Measurements from ENCODE around the gene FAAP20.
A peak's percentile ranks its signal among the peaks of the same experiment; 100 is the strongest.

FAAP20 gene, protein sequence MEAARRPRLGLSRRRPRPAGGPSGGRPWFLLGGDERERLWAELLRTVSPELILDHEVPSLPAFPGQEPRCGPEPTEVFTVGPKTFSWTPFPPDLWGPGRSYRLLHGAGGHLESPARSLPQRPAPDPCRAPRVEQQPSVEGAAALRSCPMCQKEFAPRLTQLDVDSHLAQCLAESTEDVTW

DNA sequence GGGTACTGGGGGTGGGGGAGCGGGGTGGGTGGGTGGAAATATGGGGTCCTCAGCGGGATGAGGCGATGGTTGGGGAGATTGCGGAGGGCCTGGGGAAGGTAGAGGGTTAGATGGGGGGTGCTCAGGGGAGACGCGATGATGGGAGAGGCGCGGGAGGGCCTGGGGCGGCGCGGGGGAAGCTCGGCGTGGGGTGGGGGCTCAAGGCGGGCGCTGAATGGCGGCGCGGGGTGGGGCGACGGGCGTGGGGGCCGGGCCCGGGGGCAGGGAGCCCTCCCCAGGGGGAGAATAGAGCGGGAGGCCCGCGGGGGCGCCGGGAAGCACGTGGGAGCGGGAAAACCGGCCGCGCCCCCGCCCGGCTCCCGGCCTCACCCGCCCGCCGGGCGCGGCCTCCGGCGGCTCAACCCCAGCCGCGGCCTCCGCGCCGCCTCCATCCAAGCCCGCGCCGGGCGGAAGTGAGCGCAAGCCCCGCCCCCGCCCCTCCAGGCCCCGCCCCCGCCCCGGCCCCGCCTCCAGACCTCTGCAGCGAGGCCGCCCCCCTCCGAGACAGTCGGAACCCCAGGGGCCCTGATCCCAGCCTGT, at the start of gene FAAP20:
FAAP20 (minus strand) TSS at position 454 of the 579 bp plus-strand sequence; CDS start at position 431, 23 bp downstream.
- Histone ChIP-seq H3K9me2 (replicated peaks; ENCODE audit: insufficient read depth, low read length) (no peaks in the 10 kb centered on the region), H3F3A (ENCODE audit: insufficient read depth, low read length) (0 out of 2 replicates have a peak, but pooled peaks cover 3% of the 10 kb centered on the region), H3K9ac (ENCODE audit: low read length) (peak within 1 kb of the TSS; percentile 51; the same call in 1 of the 2 replicates), H3K4me2 (ENCODE audit: low read depth, low read length) (peak within 1 kb of the TSS; percentile 96), H3K27ac (ENCODE audit: low read length) (peak within 1 kb of the TSS; percentile 50; the same call in 1 of the 2 replicates), H4K20me1 (ENCODE audit: insufficient read depth, low read length) (no peaks in the 10 kb centered on the region), H3K4me1 (ENCODE audit: low read length) (no peaks in the 10 kb centered on the region; the same call in 1 of the 2 replicates), H3K27me3 (replicated peaks; ENCODE audit: insufficient read depth, low read length) (0 out of 2 replicates have a peak, but pooled peaks cover 9% of the 10 kb centered on the region), H2AFZ (ENCODE audit: low read length) (peak within 1 kb of the TSS; percentile 98), H3K79me2 (ENCODE audit: low read length) (no peaks in the 10 kb centered on the region), H3K4me3 (ENCODE audit: low read length) (peak within 1 kb of the TSS; percentile 68), H3K9me3 (replicated peaks; ENCODE audit: insufficient read depth, low read length) (no peaks in the 10 kb centered on the region), H3K36me3 (replicated peaks; ENCODE audit: insufficient read depth, low read length) (no peaks in the 10 kb centered on the region)
- DNase-seq: peak; percentile 62
- TF ChIP-seq EZH2 (optimal IDR thresholded peaks at IDR 0.05; ENCODE audit: low read depth, low read length) (no peak), EZH2phosphoT487 (IDR thresholded peaks at IDR 0.05; ENCODE audit: low read length) (no peak)
- TF ChIP-seq, protein P1, sequence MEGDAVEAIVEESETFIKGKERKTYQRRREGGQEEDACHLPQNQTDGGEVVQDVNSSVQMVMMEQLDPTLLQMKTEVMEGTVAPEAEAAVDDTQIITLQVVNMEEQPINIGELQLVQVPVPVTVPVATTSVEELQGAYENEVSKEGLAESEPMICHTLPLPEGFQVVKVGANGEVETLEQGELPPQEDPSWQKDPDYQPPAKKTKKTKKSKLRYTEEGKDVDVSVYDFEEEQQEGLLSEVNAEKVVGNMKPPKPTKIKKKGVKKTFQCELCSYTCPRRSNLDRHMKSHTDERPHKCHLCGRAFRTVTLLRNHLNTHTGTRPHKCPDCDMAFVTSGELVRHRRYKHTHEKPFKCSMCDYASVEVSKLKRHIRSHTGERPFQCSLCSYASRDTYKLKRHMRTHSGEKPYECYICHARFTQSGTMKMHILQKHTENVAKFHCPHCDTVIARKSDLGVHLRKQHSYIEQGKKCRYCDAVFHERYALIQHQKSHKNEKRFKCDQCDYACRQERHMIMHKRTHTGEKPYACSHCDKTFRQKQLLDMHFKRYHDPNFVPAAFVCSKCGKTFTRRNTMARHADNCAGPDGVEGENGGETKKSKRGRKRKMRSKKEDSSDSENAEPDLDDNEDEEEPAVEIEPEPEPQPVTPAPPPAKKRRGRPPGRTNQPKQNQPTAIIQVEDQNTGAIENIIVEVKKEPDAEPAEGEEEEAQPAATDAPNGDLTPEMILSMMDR (IDR thresholded peaks at IDR 0.05; ENCODE audit: low read length): no peak

DNA sequence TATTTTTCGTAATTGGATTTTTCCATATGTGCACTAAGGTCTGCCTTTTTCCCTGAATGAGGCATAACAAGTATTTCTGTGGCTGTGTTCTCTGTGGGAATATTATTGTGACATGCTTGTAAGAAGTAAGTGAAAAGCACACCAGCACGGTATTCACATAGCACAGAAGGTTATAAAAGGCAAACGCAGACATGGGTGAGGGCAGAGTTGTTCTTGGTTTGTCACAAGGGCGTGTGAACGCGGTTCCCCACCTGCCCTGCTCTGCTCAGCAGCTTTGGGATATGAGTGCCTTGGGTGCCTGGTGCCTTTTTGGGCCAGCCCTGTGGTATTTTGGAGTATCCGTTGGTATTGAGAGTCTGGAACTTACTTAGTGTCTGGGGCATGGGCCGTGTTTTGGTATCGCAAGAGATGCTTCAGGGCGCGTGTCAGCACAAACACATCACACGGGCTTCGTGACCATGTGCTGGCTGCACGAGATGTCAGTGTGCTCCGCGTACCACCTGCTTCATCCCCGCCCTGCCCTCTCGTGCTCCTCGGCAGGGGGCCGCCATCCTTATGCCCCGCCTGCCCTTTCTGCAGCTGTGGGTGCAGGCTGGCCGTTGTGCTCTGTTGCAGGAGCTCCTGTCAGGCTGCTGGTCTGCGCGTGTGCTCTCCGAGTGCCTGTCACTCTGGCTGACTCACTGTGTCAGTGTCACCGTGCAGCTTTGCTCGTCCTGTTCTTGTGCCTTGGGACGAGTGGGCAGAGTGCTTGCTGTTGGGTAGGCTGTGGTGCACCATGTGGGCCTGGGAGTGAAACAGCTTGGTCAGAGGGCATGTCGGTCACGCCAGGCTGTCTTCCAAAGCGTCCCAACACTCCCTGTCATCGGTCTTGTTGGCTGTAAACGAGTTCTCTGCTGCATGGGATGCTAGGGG, 48.5 kb upstream of the FAAP20 start:
- no peaks in the 10 kb centered on the region for H4K20me1 ChIP-seq (ENCODE audit: insufficient read depth, low read length)
- H3K4me3 ChIP-seq (ENCODE audit: low read length): no peak overlapping the region
- H3K36me3 ChIP-seq (replicated peaks; ENCODE audit: insufficient read depth, low read length): no peaks in the 10 kb centered on the region
- no peaks in the 10 kb centered on the region for H3K4me1 ChIP-seq (ENCODE audit: low read length)
- H3K27ac ChIP-seq (ENCODE audit: low read length): no peak overlapping the region
- H2AFZ ChIP-seq (ENCODE audit: low read length): no peak overlapping the region
- H3K9me2 ChIP-seq (replicated peaks; ENCODE audit: insufficient read depth, low read length): no peaks in the 10 kb centered on the region
- H3K27me3 ChIP-seq (replicated peaks; ENCODE audit: insufficient read depth, low read length): no peaks in the 10 kb centered on the region
- no peaks in the 10 kb centered on the region for H3F3A ChIP-seq (ENCODE audit: insufficient read depth, low read length)
- TF ChIP-seq, protein P1 (IDR thresholded peaks at IDR 0.05; ENCODE audit: low read length): no peak
- TF ChIP-seq EZH2 (optimal IDR thresholded peaks at IDR 0.05; ENCODE audit: low read depth, low read length) (no peak), EZH2phosphoT487 (IDR thresholded peaks at IDR 0.05; ENCODE audit: low read length) (no peak)
- H3K79me2 ChIP-seq (ENCODE audit: low read length): peaks cover 58% of the 10 kb centered on the region
- H3K9me3 ChIP-seq (replicated peaks; ENCODE audit: insufficient read depth, low read length): no peaks in the 10 kb centered on the region
- no peak overlapping the region for H3K9ac ChIP-seq (ENCODE audit: low read length)
- DNase-seq: no peak
- H3K4me2 ChIP-seq (ENCODE audit: low read depth, low read length): no peak overlapping the region

DNA sequence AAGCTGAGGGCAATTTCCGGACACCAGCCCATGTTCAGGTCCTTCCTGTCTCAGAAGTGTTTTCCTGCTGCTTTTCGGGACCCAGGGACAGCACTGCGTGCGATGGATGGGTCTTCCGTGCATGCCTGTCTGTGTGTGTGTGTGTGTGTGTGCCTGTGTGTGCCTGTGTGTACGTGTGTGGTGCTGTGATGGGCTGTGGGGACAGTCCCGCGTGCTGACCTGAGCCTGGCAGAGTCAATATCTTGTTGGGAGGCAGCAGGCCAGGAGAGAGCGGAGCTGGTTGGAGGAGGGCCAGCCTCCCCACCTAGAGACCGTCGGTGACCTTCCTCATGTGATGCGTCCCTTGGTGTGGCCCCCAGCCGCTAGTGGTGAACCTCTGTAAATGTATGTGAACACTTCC, 47.2 kb upstream of the FAAP20 start:
- Histone ChIP-seq H3K9me3 (replicated peaks; ENCODE audit: insufficient read depth, low read length) (no peaks in the 10 kb centered on the region), H3K79me2 (ENCODE audit: low read length) (peaks cover 61% of the 10 kb centered on the region), H2AFZ (ENCODE audit: low read length) (no peak overlapping the region), H3K27ac (ENCODE audit: low read length) (no peak overlapping the region), H3K4me3 (ENCODE audit: low read length) (no peak overlapping the region), H4K20me1 (ENCODE audit: insufficient read depth, low read length) (no peaks in the 10 kb centered on the region), H3K27me3 (replicated peaks; ENCODE audit: insufficient read depth, low read length) (no peaks in the 10 kb centered on the region), H3K4me2 (ENCODE audit: low read depth, low read length) (no peak overlapping the region), H3K36me3 (replicated peaks; ENCODE audit: insufficient read depth, low read length) (no peaks in the 10 kb centered on the region), H3K9ac (ENCODE audit: low read length) (no peak overlapping the region), H3K4me1 (ENCODE audit: low read length) (no peaks in the 10 kb centered on the region), H3F3A (ENCODE audit: insufficient read depth, low read length) (no peaks in the 10 kb centered on the region), H3K9me2 (replicated peaks; ENCODE audit: insufficient read depth, low read length) (no peaks in the 10 kb centered on the region)
- TF ChIP-seq EZH2 (optimal IDR thresholded peaks at IDR 0.05; ENCODE audit: low read depth, low read length) (no peak), EZH2phosphoT487 (IDR thresholded peaks at IDR 0.05; ENCODE audit: low read length) (no peak)
- TF ChIP-seq, protein P1 (IDR thresholded peaks at IDR 0.05; ENCODE audit: low read length): no peak
- no peak for DNase-seq
